Breast epithelium (tissue), 3 donors: ENCODE measurements around the gene CNTN6.

Experiments used
- CTCF ChIP-seq, 3 donors: fragments of 450-650 bp; IDR thresholded peaks; one replicate each; pipeline ENCODE4 v1.5.1; 2016 to 2017; ENCODE audit warnings: antibody characterized with exemption in 3 of 3, mild to moderate bottlenecking in 3 of 3, moderate library complexity in 3 of 3
- POLR2AphosphoS5 ChIP-seq, 3 donors: sonication (generic); formaldehyde crosslinking; IDR thresholded peaks; one replicate each; pipeline ENCODE4 v1.6.1; 2017; ENCODE audit warnings: antibody characterized with exemption in 3 of 3

GRCh38 chr3:1375145-1375544 lies 282.3 kb downstream of the CNTN6 start:
- no peak for TF ChIP-seq CTCF (IDR thresholded peaks at IDR 0.05)
- TF ChIP-seq POLR2AphosphoS5 (IDR thresholded peaks at IDR 0.05), result no peak
